ENCODE measurements around the gene TTL.
A peak's percentile ranks its signal among the peaks of the same experiment; 100 is the strongest.

TTL gene

GRCh38 chr2:112572005-112572404, 90.0 kb downstream of the TTL start:
- DNase-seq = no peak

DNA sequence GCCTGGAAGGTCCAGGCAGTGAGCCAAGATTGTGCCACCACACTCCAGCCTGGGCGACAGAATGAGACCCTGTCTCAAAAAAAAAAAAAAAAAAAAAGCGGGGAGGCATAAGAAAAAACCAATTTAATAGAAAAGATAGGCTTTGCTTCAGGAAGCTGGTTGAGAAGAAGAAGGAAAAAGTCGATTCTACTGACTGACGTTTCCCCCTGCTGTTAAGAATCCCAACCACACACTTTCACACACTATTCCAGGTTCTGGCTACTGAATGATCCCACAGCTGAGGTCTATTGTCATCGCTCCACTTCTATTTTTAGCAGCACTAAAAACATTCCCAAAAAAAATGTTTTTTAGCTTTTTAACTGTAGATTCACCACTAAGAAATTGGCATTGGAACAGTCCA, 95.8 kb downstream of the TTL start:
- peaks cover 28% of the 10 kb centered on the region for H3K36me3 ChIP-seq
- no peak for DNase-seq
- no peaks in the 10 kb centered on the region for H3K9me3 ChIP-seq (ENCODE audit: severe bottlenecking)
- no peak overlapping the region for H3K4me3 ChIP-seq (ENCODE audit: low read depth, low read length)
- no peak overlapping the region for H3K27ac ChIP-seq
- TF ChIP-seq CTCF (IDR thresholded peaks at IDR 0.05; ENCODE audit: low read depth, low read length) = no peak
- no peaks in the 10 kb centered on the region for H3K27me3 ChIP-seq (ENCODE audit: insufficient read depth, low read depth, severe bottlenecking)

More at GRCh38 chr2:112572005-112572404, 90.0 kb downstream of the TTL start:
- no peak overlapping the region for H3K27ac ChIP-seq
- no peaks in the 10 kb centered on the region for H3K9me3 ChIP-seq (ENCODE audit: severe bottlenecking)
- no peak for TF ChIP-seq CTCF (IDR thresholded peaks at IDR 0.05; ENCODE audit: low read depth, low read length)
- peaks cover 81% of the 10 kb centered on the region for H3K36me3 ChIP-seq
- H3K27me3 ChIP-seq (ENCODE audit: insufficient read depth, low read depth, severe bottlenecking) = no peaks in the 10 kb centered on the region
- H3K4me3 ChIP-seq (ENCODE audit: low read depth, low read length) = no peak overlapping the region

- Histone ChIP-seq H3K27me3 (ENCODE audit: insufficient read depth, low read depth, severe bottlenecking) (no peaks in the 10 kb centered on the region), H3K9me3 (ENCODE audit: severe bottlenecking) (no peaks in the 10 kb centered on the region), H3K36me3 (peaks cover 18% of the 10 kb centered on the region), H3K27ac (no peak overlapping the region), H3K4me3 (ENCODE audit: low read depth, low read length) (no peak overlapping the region)
- no peak for DNase-seq
- no peak for TF ChIP-seq CTCF (IDR thresholded peaks at IDR 0.05; ENCODE audit: low read depth, low read length)
These were observed 97.3 kb downstream of the TTL start for GRCh38 chr2:112579241-112579640.

GRCh38 chr2:112580084-112580483, 98.1 kb downstream of the TTL start:
- Histone ChIP-seq H3K27me3 (ENCODE audit: insufficient read depth, low read depth, severe bottlenecking) (no peaks in the 10 kb centered on the region), H3K4me3 (ENCODE audit: low read depth, low read length) (no peak overlapping the region), H3K9me3 (ENCODE audit: severe bottlenecking) (no peaks in the 10 kb centered on the region), H3K36me3 (peaks cover 11% of the 10 kb centered on the region), H3K27ac (no peak overlapping the region)
- DNase-seq = no peak
- TF ChIP-seq CTCF (IDR thresholded peaks at IDR 0.05; ENCODE audit: low read depth, low read length) = no peak

DNA sequence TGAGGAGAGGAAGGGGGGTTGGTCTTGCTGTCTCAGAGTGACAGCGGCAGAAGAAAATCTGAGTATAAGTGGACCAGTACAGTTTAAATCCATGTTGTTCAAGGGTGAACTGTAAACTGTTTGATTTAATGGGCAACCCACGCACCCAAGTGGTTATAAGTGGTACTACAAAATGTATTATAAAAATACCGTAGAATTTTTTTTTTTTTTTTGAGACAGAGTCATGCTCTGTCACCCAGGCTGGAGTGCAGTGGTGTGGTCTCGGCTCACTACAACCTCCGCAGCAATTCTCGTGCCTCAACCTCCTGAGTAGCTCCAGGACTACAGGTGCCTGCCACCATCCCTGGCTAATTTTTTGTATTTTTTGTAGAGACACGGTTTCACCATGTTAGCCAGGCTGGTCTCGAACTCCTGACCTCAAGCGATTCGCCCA, 100.4 kb downstream of the TTL start:
- no peaks in the 10 kb centered on the region for H3K27me3 ChIP-seq (ENCODE audit: insufficient read depth, low read depth, severe bottlenecking)
- peak; percentile 16 for DNase-seq
- H3K27ac ChIP-seq = no peak overlapping the region
- H3K4me3 ChIP-seq (ENCODE audit: low read depth, low read length) = no peak overlapping the region
- TF ChIP-seq CTCF (IDR thresholded peaks at IDR 0.05; ENCODE audit: low read depth, low read length) = 0 out of 2 replicates have a peak, but pooled peaks have one; percentile 10
- H3K9me3 ChIP-seq (ENCODE audit: severe bottlenecking) = no peaks in the 10 kb centered on the region
- no peaks in the 10 kb centered on the region for H3K36me3 ChIP-seq

GRCh38 chr2:112583497-112584133, 101.7 kb downstream of the TTL start:
- H3K9me3 ChIP-seq (ENCODE audit: severe bottlenecking) = no peaks in the 10 kb centered on the region
- H3K27me3 ChIP-seq (ENCODE audit: insufficient read depth, low read depth, severe bottlenecking) = no peaks in the 10 kb centered on the region
- H3K27ac ChIP-seq = peak overlapping the region; percentile 91
- H3K4me3 ChIP-seq (ENCODE audit: low read depth, low read length) = peak overlapping the region; percentile 82
- peak; percentile 36; the same call in 1 of the 2 replicates for TF ChIP-seq CTCF (IDR thresholded peaks at IDR 0.05; ENCODE audit: low read depth, low read length)
- H3K36me3 ChIP-seq = no peaks in the 10 kb centered on the region
- DNase-seq = no peak

Measured in WERI-Rb-1 (cell line).